Measurements from ENCODE around the gene CCDC80.
A peak's percentile ranks its signal among the peaks of the same experiment; 100 is the strongest.

CCDC80 gene

GRCh38 chr3:112682361-112682760 lies 41.4 kb upstream of the CCDC80 start:
- Histone ChIP-seq H4K20me1 (ENCODE audit: insufficient read depth, low read length, poor library complexity, severe bottlenecking) (no peaks in the 10 kb centered on the region), H3K79me2 (ENCODE audit: insufficient read depth, low read length) (no peaks in the 10 kb centered on the region), H3K36me3 (ENCODE audit: insufficient read depth, low read length) (no peaks in the 10 kb centered on the region), H3K27me3 (ENCODE audit: insufficient read depth, low read length, poor library complexity, severe bottlenecking) (no peaks in the 10 kb centered on the region), H3K4me1 (ENCODE audit: insufficient read depth, low read length, poor library complexity, severe bottlenecking) (no peaks in the 10 kb centered on the region), H3K4me2 (ENCODE audit: low read depth, low read length, poor library complexity, severe bottlenecking) (no peak overlapping the region), H3K9me3 (ENCODE audit: insufficient read depth, low read depth, low read length) (no peaks in the 10 kb centered on the region), H2AFZ (ENCODE audit: low read length) (no peak overlapping the region), H3F3A (ENCODE audit: low read depth) (no peaks in the 10 kb centered on the region), H3K9me2 (replicated peaks; ENCODE audit: low read depth, low read length) (no peaks in the 10 kb centered on the region), H3K9ac (ENCODE audit: low read depth, low read length, poor library complexity, severe bottlenecking) (no peak overlapping the region), H3K4me3 (ENCODE audit: low read length, poor library complexity, severe bottlenecking) (no peak overlapping the region)
- no peak for TF ChIP-seq CTCF (conservative IDR thresholded peaks at IDR 0.05; ENCODE audit: low read length)
- no peak for TF ChIP-seq EZH2phosphoT487 (IDR thresholded peaks at IDR 0.05; ENCODE audit: borderline replicate concordance)

GRCh38 chr3:112681822-112682325 lies 40.9 kb upstream of the CCDC80 start:
- Histone ChIP-seq H2AFZ (ENCODE audit: low read length) (no peak overlapping the region), H3K9me2 (replicated peaks; ENCODE audit: low read depth, low read length) (no peaks in the 10 kb centered on the region), H3K4me3 (ENCODE audit: low read length, poor library complexity, severe bottlenecking) (no peak overlapping the region), H3K9me3 (ENCODE audit: insufficient read depth, low read depth, low read length) (no peaks in the 10 kb centered on the region), H3K4me1 (ENCODE audit: insufficient read depth, low read length, poor library complexity, severe bottlenecking) (peaks cover 3% of the 10 kb centered on the region), H3K27me3 (ENCODE audit: insufficient read depth, low read length, poor library complexity, severe bottlenecking) (no peaks in the 10 kb centered on the region), H3K4me2 (ENCODE audit: low read depth, low read length, poor library complexity, severe bottlenecking) (no peak overlapping the region), H3K79me2 (ENCODE audit: insufficient read depth, low read length) (no peaks in the 10 kb centered on the region), H3F3A (ENCODE audit: low read depth) (no peaks in the 10 kb centered on the region), H3K9ac (ENCODE audit: low read depth, low read length, poor library complexity, severe bottlenecking) (no peak overlapping the region), H3K36me3 (ENCODE audit: insufficient read depth, low read length) (no peaks in the 10 kb centered on the region), H4K20me1 (ENCODE audit: insufficient read depth, low read length, poor library complexity, severe bottlenecking) (no peaks in the 10 kb centered on the region)
- no peak for TF ChIP-seq EZH2phosphoT487 (IDR thresholded peaks at IDR 0.05; ENCODE audit: borderline replicate concordance)
- TF ChIP-seq CTCF (conservative IDR thresholded peaks at IDR 0.05; ENCODE audit: low read length) = no peak

GRCh38 chr3:112676659-112677234 lies 35.8 kb upstream of the CCDC80 start:
- no peaks in the 10 kb centered on the region for H3K9me2 ChIP-seq (replicated peaks; ENCODE audit: low read depth, low read length)
- H3K9ac ChIP-seq (ENCODE audit: low read depth, low read length, poor library complexity, severe bottlenecking) = no peak overlapping the region
- H3F3A ChIP-seq (ENCODE audit: low read depth) = no peaks in the 10 kb centered on the region
- H3K36me3 ChIP-seq (ENCODE audit: insufficient read depth, low read length) = no peaks in the 10 kb centered on the region
- peak overlapping the region; percentile 53 for H2AFZ ChIP-seq (ENCODE audit: low read length)
- peaks cover 4% of the 10 kb centered on the region for H3K27me3 ChIP-seq (ENCODE audit: insufficient read depth, low read length, poor library complexity, severe bottlenecking)
- no peaks in the 10 kb centered on the region for H3K79me2 ChIP-seq (ENCODE audit: insufficient read depth, low read length)
- H4K20me1 ChIP-seq (ENCODE audit: insufficient read depth, low read length, poor library complexity, severe bottlenecking) = no peaks in the 10 kb centered on the region
- H3K4me1 ChIP-seq (ENCODE audit: insufficient read depth, low read length, poor library complexity, severe bottlenecking) = peaks cover 21% of the 10 kb centered on the region
- no peak for TF ChIP-seq CTCF (conservative IDR thresholded peaks at IDR 0.05; ENCODE audit: low read length)
- no peak for TF ChIP-seq EZH2phosphoT487 (IDR thresholded peaks at IDR 0.05; ENCODE audit: borderline replicate concordance)
- H3K9me3 ChIP-seq (ENCODE audit: insufficient read depth, low read depth, low read length) = no peaks in the 10 kb centered on the region
- peak overlapping the region; percentile 42 for H3K4me2 ChIP-seq (ENCODE audit: low read depth, low read length, poor library complexity, severe bottlenecking)
- peak overlapping the region; percentile 15 for H3K4me3 ChIP-seq (ENCODE audit: low read length, poor library complexity, severe bottlenecking)

Data from Loucy (cell line).